ENCODE measurements around the gene ZBTB16.

Gene ZBTB16

DNA sequence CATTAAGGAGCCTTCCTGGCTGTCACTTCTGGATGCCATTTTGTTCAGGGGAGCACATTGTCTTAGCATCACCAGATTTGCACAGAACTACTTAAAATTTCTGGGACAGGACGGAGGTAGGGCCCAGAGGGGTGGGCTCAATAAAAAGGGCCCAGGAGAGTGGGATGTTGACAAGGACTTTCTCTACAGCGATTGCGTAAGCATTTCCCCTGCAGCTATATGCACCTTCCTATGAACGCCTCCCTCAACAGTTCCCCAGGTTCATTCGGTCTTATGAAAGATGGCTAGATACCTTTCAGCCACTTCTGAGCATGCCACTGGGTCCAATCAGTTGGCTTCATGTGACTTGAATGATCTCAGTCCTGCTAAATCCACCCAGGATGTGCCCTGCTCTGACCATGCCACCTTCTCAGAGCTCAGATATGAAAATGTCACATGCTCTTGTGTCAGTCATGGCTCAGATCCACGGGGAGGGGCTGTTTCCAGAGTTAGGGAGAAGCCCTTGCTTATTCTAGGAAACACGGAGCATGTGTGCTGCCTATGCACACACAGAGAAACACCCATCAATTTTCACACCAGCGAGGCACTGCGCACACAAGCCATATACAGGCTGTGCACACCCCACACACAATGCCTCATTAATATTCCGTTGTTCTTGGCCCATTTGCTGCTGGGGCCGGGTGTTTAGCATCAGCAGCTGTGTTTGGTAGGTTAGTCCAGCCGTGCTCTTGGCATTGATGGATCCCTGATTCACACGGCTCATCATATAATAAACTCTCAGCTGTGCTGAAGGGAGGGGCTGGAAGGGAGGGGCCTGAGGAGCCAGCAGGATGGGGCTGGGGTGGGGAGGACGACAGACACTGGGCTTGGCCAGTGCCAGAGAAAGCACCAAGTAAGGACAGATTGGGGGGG, 184.2 kb downstream of the ZBTB16 start:
- no peak for DNase-seq (ENCODE audit: low read depth)

DNA sequence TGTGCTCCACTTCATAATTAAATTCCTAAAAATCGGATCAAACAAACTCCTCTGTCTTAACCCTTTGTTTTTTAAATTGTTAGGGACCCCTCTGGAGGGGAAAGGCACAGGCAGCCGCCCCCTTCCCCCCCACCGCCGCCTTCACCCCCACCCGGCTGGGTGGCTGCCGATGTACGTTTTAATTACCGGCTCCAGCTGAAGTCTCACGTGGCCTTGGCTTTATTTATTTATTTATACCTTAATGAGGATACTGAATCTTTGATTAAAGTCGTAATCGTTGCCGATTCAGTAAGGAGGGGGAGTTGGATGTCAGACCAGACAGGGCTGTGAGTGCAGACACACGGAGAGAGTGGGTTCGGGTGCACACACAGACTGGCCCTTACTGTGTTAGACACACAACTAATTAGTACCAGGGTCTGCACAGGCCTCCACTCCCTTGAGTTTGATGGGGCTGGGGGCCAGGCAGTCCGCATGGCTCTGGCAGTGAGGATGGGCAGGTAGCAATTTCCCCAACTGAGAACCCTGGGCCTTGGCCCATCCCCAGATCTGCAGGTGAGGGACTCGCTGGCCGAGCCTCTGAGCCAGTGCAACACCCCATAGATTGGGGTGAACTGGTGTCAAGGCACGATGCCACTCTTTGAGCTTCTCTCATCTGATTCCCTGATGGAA, 185.3 kb downstream of the ZBTB16 start:
- no peak for DNase-seq (ENCODE audit: low read depth)

DNA sequence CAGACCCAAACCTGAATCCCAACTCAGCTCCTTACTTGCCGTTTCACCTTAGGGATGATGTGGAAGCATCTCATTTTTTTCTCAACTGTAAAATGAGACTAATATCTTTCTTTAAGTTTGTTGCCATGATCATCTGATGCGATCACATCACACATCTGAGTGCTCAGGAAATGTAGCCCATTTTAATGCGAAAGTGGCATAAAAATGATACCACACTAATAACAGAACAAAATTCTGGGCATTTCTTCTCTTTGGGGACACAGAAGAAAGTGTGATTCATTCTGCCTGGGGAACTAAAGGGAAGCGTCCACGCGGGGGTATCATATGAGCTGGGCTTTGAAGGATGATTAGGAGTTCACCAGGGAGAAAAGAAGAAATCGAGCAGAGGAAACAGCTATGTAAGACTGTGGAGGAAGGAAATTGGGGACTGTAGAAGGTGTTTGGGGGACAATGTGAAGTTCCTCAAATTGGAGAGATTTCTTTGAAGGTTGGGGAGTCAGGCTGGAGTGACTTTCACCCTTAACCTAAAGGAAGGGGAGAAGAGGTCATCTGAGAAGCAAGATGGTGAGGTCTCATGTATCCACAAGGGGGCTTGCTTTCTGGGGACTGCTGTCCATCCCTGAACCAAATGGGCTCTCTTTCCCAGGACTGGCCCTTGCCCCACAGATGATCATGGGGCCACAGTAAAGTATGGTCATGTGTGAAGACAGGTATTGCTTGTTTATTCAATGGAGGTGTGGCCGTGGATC, 187.0 kb downstream of the ZBTB16 start:
- no peak for DNase-seq (ENCODE audit: low read depth)

DNA sequence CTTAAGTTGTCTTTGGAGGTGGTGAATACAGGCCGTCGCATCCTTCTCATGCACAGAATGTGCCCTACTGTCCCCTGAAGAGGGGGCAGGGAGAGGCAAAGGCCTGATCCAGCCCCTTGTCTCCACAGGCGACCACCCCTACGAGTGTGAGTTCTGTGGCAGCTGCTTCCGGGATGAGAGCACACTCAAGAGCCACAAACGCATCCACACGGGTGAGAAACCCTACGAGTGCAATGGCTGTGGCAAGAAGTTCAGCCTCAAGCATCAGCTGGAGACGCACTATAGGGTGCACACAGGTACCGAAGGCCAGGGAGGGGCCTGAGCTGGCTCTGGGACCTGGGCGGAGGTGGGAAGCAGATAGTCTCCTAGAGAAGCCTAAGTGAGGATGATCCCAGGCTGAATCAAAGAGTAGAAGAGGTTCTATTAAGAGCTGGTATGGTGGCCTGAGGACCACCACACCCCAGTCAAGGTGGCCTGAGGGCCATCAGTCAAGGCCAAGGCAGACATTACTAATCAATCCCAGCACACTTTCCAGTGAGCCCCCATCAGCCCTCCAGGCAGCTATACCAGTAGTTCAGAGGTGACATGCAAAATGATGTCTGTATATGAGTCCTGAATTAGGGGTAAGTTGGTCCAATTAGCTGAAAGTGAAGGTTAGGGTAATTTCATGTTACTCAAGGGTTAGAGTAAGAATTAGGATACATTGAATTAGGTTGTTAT, 187.7 kb downstream of the ZBTB16 start:
- no peak for DNase-seq (ENCODE audit: low read depth)

DNA sequence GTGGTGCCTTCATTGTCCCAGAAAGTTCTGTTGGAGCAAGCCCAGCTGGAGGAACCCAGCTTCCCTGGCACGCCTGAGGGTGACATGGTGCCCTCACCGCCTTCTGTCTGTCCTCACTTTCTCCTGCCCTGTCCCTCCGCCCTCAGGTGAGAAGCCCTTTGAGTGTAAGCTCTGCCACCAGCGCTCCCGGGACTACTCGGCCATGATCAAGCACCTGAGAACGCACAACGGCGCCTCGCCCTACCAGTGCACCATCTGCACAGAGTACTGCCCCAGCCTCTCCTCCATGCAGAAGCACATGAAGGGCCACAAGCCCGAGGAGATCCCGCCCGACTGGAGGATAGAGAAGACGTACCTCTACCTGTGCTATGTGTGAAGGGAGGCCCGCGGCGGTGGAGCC, 190.7 kb downstream of the ZBTB16 start:
- DNase-seq (ENCODE audit: low read depth), result no peak

DNA sequence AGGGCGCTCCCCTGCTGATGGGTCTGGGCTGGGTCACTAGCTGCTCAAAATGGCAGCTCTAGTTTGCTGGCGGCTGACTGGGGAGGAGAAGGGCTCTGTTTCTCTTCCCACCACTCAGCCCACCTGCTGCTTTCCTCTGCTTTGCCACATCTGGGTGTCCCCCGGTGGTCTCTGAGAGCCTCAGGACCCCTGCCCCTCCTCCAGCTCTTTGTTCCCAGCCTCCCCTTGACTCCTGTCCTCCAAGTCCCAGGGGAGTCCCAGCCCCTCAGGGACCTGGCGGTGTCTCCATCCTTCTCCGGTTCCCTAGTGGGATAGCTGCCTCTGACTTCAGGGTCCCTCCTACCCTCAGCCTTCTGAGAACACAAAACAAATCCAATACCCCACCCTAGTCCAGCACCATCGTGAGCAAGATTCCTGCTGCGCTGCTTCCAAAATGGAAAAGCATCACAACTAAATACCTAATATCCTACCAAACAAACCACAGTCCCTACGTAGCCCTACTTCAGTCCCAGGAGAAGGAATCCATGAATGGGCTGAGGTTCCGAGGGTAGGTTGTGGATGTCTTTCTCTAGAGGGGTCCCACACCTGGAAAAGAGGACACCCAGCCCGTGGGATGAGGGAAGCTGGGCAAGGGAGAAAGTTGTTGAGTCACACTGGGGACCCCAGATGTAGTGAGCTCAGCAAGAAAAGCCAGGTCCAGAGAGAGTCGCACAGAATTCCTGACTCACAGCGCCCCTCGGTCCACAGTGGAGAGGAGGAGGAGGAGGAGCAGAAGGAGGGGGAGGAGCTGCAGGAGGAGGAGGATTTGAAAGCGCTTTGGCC, 191.7 kb downstream of the ZBTB16 start:
- no peak for DNase-seq (ENCODE audit: low read depth)

DNA sequence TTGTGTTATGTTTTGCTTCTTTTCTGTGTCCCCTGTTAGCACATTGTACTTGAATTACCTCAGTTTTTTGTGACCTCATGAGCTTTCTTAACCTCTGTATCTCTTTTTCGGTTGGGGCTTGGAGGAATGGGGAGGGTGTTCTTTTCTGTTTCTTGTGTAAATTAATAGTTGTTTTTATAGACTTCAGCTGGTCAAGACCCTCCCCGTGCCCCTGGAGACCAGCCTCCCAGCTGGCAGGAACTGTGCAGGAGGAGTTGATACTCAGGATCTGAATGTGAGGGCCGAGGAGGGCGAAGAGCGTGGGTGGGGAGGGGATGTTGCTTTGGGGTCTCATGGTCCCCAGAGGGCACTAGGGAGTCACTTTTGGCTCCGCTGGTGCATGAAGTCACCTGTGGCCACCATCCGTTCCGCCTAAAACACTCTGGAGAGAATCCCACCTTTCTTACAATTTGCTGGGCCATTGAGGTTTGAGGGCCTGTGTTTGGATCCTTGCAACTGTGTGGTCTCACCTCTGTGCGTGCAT, 192.4 kb downstream of the ZBTB16 start:
- DNase-seq (ENCODE audit: low read depth), result no peak

DNA sequence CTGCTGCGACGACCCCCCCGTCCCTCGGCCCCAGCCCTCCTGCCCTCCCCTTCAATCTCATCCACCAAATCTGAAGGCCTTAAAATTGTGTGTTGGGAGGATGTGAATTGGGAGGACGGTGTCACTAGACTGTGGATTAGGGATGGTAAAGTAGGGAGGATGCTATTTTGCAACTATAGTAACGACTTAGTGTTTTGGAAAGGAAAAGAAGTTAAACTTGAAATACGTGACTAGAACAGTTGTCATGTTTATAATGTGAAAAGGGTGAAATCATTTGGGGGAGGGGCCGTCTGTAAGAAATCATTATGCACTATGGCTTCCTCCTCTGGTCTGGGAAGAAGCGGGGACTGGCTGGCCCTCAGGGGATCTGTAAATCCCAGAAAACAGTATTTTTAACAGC, 193.3 kb downstream of the ZBTB16 start:
- DNase-seq (ENCODE audit: low read depth), result no peak

DNA sequence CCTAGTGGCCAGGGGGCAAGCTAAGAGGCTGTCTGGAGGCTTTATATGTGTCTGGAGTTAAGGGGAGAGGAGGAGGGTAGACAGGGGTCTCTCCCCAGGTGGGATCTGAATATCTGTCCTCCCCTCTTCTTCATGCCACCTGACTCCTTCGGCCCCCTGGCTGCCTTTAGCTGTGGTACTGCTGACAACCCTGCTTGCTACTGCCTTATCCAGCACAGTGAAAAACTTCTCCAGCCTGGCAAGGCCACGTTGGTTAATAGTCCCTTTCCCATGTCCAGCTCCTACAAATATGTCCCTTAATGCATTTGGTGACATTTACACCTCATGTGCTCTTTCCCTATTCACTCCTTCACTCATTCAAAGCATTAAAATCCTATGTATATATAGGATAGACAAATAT, 194.3 kb downstream of the ZBTB16 start:
- no peak for DNase-seq (ENCODE audit: low read depth)

DNA sequence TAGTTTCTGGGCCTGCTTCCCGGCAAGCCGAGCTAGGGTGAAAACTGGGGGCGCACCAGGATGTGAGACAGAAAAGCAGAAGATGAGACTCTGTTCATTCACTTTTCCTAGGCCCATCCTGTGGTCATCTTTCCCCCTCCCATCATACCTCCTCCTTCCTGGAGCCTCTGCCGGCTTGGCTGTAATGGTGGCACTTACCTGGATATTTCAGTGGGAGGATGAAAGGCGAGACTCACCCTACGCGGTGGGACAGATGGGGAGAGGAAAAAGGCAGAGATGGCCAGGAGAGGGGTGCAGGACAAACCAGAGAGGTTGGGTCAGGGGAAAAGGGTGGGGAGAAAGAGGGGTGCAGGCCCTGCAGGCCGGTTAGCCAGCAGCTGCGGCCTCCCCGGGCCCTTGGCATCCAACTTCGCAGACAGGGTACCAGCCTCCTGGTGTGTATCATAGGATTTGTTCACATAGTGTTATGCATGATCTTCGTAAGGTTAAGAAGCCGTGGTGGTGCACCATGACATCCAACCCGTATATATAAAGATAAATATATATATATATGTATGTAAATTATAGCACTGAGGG, 195.1 kb downstream of the ZBTB16 start:
- no peak for DNase-seq (ENCODE audit: low read depth)

DNA sequence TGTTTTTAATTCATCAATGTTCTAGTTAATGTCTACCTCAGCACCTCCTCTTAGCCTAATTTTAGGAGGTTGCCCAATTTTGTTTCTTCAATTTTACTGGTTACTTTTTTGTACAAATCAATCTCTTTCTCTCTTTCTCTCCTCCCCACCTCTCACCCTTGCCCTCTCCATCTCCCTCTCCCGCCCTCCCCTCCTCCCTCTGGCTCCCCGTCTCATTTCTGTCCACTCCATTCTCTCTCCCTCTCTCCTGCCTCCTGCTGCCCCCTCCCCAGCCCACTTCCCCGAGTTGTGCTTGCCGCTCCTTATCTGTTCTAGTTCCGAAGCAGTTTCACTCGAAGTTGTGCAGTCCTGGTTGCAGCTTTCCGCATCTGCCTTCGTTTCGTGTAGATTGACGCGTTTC, 195.8 kb downstream of the ZBTB16 start:
- DNase-seq (ENCODE audit: low read depth), result no peak

DNA sequence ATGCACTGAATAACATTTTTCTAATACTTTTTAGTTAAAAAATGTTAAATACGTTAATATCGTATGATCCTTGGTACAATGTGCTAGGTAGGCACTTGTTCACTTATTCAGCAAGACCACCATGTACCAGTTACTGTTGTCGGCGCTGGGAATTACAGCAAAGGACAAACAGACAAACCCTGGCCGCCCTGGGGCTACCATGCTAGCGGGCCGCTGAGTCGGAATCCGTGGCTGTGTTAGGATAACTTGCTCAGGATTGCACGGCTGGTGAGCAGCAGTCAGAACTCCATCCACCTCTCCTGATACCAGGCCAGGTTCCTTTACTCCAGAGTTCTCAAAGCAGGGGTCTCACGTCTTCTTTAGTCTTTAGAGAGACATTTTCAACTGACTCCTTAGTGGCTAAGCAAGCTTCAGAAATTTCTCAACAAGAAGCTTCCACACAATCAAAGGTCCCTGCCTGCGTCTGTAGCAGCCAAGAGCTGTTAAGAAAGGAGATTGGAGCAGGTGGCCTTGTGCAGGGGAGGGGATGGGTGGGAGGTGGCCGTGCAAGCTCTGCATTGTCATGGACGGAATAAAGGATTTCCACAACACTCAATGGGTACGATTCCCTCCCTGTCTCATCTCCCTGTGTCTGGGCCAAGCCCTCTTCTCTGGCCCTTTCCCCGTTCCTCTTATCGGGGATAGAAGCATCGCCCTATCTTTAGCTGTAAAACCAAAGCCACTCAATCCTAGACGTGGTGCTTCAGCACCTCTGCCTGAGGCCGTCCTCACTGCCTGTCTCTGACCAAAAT, 196.9 kb downstream of the ZBTB16 start:
- no peak for DNase-seq (ENCODE audit: low read depth)

DNA sequence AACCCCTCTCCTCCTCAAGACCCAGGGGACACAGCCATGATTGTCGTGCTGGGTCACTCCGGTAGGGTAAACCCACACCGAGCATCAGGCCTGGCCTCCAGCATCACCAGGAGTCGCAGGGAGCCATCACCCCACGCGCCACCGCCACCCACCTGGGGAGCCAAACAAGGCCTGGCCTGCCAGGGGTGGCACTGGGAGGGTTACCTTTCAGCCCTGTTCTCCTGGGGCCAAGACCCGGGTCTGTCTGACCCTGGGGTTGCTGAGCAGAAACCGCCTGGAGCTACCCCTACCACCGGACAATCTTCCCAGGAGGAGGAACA, 197.4 kb downstream of the ZBTB16 start:
- DNase-seq (ENCODE audit: low read depth), result no peak

DNA sequence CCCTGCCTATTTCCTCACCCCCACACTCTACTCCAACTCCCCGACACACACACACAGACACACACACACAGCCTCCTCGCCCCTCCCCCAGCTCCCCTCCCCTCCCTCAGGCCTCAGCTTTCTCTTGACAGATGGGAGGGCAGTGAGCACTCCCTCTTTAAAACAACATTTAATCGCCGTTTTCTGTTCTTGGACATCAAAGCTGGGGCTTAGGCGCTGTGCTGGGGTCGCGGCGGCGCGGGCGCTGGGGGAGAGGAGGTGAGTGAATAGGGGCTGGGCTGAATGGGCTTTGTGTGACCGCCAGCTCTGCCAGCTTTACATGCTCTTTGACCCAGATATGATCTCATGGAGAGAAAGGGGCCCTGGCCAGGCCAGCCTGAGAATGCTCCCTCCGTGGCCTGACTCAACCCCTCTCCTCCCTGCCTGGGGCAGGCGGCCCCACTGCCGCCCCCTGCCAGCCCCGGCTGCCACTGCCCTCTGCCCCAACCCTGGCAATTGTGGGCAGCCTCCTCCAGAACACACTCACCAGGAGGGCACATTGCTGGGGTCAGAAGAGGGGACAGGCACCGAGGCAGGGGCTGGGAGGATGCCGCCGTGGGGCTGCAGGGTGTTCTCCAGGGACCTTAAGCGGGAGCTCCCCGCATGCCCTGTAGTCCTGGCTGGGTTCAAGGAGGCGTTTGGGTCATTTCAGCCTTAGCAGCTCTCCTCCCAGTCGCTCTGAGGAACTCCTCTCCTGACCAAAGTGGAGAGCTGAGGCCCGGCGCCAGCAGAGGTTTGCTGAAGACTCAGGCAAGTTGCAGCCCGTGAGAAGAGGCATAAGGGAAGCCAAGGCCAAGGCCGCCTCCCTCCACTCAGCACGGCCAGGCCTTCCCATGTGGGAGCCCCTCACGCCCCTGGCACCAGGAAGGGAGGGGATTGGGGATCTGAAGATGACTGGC, 198.4 kb downstream of the ZBTB16 start:
- no peak for DNase-seq (ENCODE audit: low read depth)

DNA sequence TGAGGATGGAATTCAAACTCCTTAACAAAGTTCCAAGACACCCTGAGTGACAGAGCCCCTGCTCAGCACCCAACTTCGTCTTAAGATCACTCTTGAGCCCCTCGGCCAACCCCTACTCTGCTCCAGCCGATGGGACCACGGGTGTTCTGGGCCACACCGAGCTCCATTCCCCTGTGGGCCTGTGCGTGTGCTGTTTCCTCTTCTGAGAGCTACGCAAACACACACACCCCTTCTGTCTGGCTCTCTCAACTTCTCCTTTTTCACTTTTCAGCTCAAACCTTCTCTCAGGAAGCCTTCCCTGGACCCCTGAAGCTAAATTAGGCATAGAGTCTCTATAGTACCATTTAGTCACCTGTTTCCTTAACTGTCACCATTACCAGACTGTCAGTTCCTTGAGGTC, 199.2 kb downstream of the ZBTB16 start:
- no peak for DNase-seq (ENCODE audit: low read depth)

DNA sequence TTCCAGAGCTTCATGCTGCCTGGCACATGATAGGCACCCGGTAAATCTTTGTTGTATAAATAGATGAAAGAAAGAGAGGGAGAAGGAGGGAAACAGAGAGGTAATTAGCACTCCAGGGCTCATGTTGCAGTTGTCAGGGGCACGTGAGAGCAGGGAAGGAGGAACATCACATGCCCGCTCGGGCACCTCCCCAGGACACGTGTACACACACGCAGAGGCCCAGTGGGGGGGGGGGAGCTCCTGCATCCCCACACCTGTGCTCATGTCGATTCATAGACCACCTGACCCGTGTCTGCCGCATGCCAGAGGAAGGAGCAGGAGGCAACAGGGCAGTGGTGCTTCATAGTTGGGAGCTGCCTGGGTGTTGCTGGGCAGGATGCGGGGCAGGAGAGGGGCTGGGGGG, 199.6 kb downstream of the ZBTB16 start:
- no peak for DNase-seq (ENCODE audit: low read depth)

DNA sequence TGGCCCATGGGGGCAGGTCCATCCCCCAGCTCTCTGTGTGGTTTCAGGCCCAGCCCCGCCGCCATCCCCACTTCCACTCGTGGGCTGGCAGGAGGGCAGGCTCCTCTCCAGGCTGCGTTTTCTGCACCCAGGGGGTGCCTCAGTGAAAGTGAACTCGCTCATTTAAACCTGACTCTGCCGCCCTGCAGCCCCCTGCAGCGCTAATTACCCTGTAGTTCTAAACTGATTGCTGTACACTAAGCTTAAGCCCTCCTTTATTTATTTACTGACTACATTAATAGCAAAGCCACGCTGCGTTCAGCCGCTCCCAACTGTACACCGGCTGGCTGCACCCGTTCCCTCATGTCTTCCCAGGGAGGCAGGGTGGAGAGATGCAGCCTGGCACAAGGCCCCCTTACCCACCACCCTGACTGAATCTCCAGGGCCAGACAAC, 200.1 kb downstream of the ZBTB16 start:
- DNase-seq (ENCODE audit: low read depth), result no peak

DNA sequence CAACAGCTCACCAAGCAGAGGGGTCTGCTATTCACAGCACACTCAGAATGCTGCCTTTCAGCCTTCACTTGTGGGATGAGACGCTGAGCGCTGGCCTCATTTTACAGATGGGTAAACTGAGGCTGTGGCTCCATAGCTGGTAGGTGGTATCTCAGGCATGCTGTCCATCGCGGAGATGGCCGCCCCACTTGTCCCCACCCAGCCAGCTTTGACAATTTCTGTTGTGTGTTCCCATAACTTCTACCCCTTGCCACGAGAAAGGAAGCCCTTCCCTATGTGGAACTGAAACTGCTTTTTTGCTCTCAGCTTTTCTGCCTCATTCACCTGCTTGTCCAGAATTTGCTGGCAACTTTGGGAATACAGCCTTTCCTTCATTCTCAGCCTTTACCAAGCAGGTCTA, 200.6 kb downstream of the ZBTB16 start:
- DNase-seq (ENCODE audit: low read depth), result no peak

DNA sequence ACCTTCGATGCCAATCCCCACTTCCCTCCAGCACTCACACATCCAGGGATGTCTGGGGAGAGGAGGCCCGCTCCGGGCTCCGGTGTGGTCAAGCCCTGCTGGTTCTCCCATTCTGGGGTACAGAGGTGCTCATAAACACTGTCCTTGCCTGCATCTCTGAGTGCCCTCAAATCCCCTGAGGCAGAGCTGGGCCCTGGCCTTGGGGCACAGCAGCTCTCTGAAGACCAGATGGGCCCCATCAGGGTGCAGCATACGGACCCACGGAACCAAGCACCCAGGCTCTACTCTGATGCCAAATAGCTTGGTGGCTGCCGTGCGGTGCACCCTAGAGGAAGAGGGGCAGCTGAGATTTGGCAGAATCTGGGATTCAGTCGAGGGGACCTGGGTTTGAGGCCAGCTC, 201.0 kb downstream of the ZBTB16 start:
- no peak for DNase-seq (ENCODE audit: low read depth)
